GM21529 (cell line): ENCODE measurements around the gene LRWD1.
"Not testable (repeated sequence)": the region's sequence is repeated elsewhere in the genome, so short reads cannot be mapped to it uniquely, and the experiment has no call there.

Experiments used
- ATAC-seq: cut with Tn5 transposase; IDR thresholded peaks from one replicate; pipeline ENCODE4 v1.9.1; 2021; ENCODE audit not compliant: unreplicated experiment

The LRWD1 gene

DNA sequence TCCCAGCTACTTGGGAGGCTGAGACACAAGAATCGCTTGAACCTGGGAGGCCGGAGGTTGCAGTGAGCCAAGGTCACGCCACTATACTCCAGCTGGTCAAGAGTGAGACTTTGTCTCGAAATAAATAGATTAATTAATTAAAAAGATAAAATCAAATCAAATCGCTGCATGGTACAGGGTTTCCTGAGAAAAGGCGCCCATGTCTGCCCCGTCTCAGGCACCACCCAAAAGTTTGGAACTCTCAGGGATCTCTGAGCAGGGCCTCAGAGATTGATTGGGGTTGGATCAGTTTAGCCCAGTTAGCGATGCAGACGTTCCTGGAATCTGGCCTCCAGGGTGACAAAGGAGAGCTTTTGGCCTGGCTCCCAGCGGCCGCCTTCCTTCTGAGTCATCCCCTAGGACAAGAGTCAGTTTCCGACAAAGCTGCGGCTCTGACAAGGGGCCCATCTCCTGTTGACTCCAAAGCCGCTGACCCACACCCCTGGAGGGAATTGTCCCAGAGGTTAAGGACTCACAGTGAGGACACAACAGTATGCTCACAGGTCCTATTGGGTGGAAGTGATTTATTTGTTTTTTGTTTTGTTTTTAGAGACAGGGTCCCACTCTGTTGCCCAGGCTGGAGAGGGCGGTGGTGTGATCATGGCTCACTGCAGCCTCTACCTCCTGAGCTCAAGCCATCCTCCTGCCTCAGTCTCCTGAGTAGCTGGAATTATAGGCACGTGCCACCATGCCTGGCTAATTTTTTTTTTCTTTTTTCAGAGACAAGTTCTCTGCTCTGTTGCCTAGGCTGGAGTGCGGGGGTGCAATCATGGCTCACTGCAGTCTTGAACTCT lies 24.6 kb upstream of the LRWD1 start:
- ATAC-seq: no peak

DNA sequence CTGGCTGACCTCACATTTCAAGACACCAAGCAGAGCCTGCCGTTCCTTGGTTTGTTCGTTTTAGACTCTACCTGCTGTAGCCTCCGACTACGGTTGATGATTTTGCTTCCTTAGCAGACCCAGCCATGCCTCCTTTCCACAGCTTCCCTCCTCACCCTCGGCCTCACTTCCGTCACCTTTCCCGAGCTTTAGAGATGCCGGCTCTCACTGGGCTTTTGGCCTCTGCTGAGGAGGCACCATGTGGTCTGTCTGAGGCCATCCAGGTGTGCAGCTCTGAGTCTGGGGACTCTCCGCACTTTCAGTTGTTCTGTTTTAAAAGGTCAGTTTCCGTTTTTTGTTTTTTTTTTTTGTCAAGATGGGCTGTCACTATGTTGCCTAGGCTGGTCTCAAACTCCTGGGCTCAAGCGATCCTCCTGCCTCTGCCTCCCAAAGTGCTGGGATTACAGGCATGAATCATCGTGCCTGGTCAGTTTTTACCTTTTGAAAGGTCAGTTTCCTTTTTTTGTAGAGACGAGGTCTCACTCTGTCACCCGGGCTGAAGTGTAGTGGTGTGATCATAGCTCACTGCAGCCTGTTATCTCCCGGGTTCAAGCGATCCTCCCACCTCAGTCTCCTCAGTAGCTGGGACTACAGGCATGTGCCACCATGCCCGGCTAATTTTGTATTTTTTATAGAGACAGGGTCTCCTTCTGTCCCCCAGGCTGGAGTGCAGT lies 19.7 kb upstream of the LRWD1 start:
- peak; percentile 38 for ATAC-seq

DNA sequence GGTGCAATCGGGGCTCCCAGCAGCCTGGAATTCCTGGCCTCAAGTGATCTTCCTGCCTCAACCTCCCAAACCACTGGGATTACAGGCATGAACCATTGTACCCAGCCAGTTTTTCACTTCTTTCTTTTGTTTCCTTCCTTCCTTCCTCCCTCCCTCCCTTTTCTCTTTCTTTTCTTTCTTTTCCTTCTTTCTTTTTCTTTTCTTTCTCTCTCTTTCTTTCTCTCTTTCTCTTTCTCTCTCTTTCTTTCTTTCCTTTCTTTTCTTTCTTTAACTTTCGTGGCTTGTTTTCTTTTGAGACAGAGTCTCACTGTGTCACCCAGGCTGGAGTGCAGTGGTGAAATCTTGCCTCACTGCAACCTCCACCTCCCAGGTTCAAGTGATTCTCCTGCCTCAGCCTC lies 19.1 kb upstream of the LRWD1 start:
- no peak for ATAC-seq

DNA sequence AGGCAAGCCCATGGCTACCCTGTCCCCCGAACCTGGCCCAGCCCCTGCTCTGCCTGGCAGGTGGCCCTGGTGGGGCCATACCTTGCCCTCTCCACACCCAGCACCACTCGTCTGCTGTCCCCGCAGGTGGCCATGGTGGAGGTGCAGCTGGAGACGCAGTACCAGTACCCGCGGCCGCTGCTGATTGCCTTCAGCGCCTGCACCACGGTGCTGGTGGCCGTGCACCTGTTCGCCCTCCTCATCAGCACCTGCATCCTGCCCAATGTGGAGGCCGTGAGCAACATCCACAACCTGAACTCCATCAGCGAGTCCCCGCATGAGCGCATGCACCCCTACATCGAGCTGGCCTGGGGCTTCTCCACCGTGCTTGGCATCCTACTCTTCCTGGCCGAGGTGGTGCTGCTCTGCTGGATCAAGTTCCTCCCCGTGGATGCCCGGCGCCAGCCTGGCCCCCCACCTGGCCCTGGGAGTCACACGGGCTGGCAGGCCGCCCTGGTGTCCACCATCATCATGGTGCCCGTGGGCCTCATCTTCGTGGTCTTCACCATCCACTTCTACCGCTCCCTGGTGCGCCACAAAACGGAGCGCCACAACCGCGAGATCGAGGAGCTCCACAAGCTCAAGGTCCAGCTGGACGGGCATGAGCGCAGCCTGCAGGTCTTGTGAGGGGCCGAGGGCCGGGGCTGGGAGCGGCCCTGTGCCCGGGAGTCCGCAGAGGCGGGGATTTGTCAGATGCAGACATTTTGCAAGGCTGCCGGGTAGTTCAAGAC lies 18.2 kb upstream of the LRWD1 start:
- no peak for ATAC-seq

DNA sequence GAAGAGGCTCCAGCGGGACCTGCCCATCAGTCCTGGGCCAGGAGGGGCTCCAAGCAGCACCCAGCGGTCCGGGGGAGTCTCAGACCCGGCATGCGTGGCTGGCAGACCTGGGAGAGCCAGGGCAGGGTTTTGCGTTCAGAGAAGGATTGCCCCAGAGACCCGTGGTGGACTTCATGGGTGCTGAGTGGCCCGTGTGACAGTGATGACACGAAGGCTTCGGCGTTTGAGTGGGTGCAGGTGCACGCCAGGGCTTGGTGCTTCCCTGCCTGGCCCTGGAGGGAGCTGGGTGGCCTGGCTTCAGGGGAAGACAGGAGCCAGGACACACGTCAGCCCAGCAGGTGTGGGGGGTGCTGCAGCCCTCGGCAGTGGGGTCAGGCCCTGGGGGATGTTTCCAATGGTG lies 17.5 kb upstream of the LRWD1 start:
- ATAC-seq: no peak

DNA sequence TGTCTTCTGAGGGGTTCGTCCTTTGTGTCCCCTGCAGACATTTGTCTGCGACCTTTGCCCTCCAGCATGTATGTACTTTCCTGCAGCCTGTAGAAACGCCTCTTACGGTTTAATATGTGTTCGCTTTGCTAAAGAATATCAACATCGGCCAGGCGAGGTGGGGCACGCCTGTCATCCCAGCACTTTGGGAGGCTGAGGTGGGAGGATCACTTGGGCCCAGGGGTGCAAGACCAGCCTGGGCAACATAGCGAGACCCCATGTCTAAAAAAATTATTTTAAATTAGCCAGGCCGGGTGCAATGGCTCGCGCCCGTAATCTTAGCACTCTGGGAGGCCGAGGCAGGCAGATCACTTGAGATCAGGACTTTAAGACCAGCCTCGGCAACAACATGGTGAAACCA lies 15.6 kb upstream of the LRWD1 start:
- ATAC-seq: no peak

DNA sequence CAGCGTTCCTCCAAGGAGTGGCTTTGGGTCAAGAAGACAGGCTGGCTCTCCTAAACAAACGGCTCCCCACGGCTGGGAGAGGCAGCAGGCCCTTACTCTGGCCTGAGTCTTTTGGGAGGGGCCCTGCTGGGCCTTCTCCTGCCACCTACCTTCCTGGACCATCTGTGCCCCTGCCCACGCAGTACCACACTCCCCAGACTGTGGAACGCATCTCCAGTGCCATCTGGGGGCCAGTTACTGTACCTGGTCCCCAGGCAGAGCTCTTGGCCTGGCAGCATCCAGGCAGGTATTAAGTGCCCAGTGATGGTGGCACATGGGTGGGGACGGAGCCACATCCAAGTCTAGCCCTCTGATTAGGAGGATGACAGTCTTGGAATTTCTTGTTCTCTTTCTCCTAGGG lies 14.5 kb upstream of the LRWD1 start:
- ATAC-seq: no peak

DNA sequence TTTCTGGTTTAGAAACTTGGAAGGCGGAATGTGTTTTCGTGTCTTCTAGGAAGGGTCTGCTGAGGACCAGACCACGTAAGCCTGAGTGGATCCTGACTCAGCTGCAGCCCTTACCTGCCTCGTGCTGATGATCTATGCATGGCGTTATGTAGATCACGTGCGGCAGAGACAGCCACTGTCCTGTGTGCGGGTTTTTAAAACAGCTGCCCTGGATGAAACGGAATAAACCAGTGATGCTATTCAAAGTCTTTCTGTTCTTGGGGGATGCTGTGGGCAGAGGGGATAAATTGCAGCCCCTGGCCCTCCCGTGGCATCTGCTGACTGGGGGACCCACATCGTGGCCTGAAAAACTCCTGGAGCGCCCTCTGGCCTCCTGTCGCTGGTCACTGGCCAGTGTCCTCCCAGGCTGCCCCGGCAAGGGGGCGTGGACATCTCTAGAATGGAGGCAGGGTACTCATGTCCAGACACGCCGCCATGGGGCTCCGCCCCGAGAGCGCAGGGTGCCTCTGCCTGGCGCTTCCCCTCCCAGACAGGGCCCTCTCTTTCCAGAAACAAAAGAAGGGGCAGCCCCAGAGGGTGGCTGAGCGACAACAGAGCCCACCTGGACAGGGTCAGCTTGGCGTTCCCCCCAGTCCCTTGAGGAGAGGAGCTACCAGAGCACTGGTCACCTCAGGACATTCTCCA lies 13.3 kb upstream of the LRWD1 start:
- ATAC-seq: no peak

DNA sequence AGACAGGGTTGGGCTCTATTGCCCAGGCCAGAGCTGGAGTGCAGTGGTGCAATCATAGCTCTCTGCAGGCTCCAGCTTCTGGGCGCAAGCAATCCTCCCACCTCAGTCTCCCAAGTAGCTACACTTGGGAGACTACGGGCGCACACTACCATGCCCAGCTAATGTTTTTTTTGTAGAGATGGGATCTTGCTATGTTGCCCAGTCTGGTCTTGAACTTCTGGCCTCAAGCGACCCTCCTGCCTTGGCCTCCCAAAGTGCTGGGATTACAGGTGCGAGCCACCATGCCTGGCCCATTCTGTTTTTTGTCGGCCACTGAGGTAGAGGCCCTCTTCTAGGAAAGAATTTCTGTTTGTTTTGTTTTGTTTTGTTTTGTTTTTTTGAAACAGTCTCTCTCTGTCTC lies 12.3 kb upstream of the LRWD1 start:
- no peak for ATAC-seq

DNA sequence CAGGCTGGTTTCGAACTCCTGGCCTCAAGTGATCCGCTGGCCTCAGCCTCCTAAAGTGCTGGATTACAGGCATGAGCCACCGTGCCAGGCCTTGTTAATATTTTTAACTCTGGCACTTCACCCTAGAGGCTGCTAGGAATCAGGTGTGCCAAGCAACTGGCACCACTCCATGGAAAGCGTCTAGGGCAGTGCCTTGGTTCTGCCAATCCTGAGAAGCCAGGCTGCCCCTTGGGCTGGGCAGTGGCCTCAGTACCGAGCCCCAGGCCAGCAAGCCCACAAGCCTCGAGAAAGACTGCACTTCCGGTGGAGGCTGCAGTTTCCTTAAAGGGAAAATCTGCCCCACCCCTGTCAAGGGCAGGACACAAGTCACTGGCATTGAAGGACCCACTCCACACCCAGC lies 11.5 kb upstream of the LRWD1 start:
- ATAC-seq: no peak

DNA sequence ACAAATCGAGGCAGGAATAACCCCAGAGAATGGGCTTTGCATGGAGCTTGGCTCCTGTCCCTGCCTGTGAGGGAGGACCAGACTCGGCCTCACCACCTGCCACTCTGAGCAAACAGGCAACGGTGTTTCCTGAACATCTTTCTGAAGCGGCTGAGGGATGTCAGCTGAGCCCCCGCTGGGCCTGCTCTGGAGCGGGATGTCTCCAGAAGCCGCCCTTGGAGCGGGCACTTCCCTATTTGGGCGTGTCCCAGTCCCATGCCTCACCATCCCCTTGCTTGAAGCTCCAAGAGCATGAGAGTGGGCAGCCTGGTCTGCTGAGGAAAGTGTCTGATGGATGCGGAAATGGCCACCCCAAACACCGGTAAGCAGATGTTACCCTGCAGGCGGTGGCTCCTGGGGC lies 10.3 kb upstream of the LRWD1 start:
- no peak for ATAC-seq

DNA sequence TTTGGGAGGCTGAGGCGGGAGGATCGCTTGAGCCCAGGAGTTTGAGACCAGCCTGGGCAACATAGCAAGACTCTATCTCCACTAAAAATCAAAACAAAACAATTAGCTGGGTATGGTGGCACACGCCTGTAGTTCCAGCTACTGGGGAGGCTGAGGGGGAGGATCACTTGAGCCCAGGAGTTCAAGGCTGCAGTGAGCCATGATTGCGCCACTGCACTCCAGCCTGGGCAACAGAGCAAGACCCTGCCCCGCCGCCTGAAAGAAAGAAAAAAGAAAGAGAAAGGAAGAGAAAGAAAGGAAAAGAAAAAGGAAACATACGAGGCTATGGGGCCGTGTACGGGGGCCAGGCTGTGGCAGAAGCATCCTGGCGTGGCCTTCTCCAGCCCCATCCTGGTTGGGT lies 9.9 kb upstream of the LRWD1 start:
- ATAC-seq: not testable (repeated sequence)

DNA sequence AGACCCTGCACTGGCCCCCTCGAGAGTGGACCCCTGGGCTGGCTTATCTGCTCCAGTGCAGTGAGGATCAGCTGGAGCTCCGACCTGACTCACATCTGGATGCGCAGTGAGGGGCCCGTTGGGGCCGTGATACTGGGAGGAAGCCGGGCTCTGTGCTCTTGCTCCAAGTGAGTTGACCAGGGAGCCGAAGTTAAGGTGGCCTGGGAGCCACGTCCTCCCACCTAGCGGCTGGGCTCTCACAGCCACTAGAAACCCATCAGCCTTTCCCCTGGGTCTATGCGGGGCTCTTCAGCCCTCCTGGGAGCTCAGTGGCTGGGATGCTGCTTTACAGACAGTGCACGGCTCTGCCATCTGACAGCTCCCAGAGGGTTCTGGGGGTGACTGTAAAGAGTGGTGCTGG lies 9.2 kb upstream of the LRWD1 start:
- ATAC-seq: no peak

DNA sequence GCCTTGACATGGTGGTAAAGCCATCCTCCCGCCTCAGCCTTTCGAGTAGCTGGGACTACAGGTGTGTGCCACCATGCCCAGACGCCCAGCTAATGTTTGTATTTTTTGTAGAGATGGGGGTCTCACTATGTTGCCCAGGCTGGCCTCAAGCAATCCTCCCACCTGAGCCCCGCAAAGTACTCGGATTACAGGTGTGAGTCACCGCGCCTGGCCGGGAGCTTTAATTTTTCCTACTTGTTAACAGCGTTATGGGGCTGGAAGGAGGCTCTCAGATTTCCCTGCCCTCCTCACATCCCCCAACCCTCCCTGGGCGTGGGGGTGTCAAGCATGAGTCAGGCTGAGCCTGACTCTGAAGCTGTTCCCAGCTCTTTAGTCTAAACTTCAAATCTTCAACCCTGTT lies 8.5 kb upstream of the LRWD1 start:
- no peak for ATAC-seq

DNA sequence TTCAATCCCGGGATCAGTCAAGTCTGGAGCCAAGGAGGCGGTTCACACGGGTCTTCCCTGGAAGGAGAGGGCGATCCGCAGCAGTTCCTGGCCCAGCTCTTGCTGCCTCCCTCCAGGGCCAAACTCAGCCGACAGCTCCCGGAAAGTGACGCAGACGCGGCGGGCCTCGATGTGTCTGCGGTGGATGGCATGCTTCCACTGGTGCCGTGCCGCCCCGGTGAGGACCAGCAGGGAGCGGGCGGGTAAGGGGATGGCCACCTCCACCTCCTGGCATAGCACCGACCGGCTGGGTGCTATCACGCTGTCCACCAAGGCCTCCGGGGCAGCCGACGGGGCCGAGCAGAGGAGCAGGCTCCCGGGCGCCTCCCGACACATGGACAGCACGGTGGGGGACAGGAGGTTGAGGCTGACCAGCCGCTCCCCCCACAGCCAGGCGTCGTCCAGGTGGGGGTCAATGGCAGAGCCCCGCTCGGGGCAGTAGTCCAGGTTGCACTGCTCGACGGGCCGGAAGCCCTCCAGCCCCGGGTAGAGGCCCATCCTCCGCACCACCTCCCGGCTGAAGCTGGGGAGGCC lies 7.3 kb upstream of the LRWD1 start:
- ATAC-seq: no peak

DNA sequence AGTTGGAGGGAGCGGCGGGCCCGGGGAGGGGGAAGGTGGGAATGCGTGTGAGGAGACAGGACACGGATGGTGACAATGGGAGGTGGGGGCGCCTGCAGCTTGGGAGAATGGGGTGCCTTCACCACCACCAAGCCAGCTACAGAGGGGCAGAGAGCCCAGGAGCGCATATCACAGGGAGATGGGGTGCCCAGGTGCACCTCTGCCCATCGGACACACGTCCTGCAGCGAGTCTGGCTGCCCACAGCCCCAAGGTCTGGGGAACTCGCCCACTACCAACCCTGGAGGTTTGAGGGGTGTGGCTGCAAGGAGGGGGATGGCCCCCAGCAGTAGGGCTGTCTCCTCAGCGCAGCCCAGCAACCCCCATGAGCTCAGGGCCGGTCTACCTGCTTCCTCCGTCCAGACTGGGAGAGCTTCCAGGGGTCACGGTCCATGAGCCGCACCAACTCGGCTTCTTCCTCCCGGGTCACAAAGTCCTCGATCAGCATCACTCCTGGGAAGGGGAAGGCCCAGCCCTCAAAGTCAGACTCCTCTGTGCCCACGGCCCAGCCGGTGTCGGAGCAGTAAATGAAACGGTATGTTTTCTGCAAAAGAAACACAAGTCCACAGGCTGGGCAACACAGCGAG lies 5.5 kb upstream of the LRWD1 start:
- ATAC-seq: no peak

DNA sequence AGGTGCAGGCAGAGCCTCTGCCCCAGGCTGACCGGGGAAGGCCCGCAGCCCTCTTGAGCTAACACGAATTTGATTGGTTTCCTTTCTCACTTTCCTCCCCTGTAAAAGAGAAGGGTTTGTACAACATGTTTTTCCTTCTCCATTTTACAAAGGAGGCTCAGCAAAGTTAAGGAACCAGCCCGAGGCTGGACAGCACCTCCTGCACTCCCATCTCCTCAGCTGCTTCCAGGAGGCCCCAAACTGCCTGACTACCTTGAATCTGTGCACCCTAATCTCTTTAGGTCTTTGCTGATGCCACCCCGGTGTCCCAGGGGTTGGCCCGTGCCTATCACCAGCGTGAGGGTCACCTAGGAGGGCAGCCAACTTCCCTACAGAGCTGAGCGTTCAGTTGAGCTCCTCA lies 4.3 kb upstream of the LRWD1 start:
- no peak for ATAC-seq

DNA sequence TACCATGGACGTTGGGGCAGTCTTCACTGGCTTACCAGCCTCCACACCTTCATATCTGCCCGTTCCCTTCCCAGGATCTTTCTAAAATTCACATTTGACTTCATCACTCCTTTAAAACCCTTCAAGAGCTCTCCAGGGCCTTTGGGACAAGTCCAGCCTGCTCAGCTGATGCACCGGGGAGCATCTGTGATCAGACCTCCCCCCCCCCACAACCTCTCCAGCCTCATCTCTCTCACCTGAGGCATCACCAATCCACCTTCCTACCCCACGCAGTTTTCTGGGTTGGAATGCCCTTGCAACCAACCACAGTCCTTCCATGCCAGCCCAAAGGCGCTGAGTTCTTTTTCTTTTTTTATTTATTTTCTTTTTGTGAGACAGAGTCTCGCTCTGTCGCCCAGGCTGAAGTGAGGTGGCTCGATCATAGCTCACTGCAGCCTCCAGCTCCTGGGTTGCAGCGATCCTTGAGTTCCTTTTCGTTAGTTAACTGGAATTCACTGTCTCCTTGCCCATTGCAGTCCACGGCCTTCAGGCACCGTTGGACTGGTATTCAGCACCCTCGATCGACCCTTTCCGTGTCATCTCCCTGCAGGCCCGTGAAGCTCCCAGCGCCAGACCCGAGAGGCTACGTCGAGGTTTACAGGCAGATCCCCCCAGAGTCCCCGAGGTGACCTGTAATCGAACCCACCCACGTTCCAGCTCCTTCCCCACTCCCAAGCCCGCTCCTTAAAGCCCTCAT lies 775 bp upstream of the LRWD1 start:
- ATAC-seq: no peak

DNA sequence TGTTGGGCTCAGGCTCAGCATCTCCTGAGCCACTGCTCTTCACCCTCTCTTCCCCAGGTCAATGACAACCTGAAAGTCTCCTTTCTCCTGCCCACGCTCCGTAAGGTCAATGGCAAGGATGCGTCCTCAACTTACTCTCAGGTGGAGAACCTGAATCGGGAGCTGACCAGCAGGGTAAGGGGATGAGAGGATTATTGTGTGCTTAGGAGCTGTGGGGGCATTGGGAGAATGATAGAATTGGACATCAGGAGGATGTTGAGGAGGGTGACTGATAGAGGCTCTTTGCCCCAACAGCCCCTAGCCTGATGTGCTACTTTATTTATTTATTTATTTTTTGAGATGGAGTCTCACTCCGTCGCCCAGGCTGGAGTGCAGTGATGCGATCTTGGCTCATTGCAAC lies 1.3 kb downstream of the LRWD1 start:
- no peak for ATAC-seq
